Measurements from ENCODE around the gene MYO18B. TPM values are rescaled to one million over a fixed set of nuclear protein-coding genes. Genes with fewer than 3 reads are reported as not detected.

MYO18B gene
- total and polyA plus RNA-seq, 2 of the 8 experiments (the other 6 are each of a cell fraction or from before 2014, with no cell fraction given) = 0.62 to 0.78 TPM

DNA sequence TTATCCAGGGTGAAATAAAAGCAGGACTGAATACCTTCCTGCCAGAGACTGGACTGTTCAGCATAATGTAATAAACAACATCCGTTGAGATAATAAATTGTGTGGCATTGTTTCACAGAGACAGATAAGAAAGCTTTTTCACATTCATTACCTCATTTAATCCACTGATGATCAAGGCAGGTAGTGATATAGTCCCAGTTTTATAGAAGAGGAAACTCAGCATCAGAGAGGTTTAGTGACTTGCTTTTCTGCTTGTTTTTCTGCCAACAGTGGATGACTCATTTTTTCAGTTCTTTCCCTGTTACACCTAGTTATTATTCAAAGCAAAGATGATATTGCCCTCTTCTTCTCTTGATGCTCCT, 4.0 kb downstream of the MYO18B start (continued):
- no peak for TF ChIP-seq SP1 (IDR thresholded peaks at IDR 0.05; ENCODE audit: low read depth, low read length)
- no peak for TF ChIP-seq MAX (IDR thresholded peaks at IDR 0.05)
